IPS-15b (cell line): ENCODE data around the gene CACNA2D4.

ENCODE experiments used
- H3K27me3 ChIP-seq: one replicate; pipeline ENCODE4 v1.6.1; 2013; ENCODE audit warnings: low read length; ENCODE audit not compliant: control insufficient read depth, insufficient read depth
- H3K36me3 ChIP-seq: one replicate; pipeline ENCODE4 v1.6.1; 2013; ENCODE audit warnings: low read length; ENCODE audit not compliant: control insufficient read depth, insufficient read depth
- H3K4me1 ChIP-seq: one replicate; pipeline ENCODE4 v1.6.1; 2013; ENCODE audit warnings: mild to moderate bottlenecking, low read length; ENCODE audit not compliant: control insufficient read depth, insufficient read depth
- H3K4me3 ChIP-seq: one replicate; pipeline ENCODE4 v1.5.1; 2013; ENCODE audit warnings: low read depth, low read length
- H3K9ac ChIP-seq: one replicate; pipeline ENCODE4 v1.6.1; 2013; ENCODE audit warnings: low read depth, mild to moderate bottlenecking, low read length
- H3K9me3 ChIP-seq: one replicate; pipeline ENCODE4 v1.6.1; 2013; ENCODE audit warnings: mild to moderate bottlenecking, low read length; ENCODE audit not compliant: control insufficient read depth, insufficient read depth

Gene CACNA2D4

DNA sequence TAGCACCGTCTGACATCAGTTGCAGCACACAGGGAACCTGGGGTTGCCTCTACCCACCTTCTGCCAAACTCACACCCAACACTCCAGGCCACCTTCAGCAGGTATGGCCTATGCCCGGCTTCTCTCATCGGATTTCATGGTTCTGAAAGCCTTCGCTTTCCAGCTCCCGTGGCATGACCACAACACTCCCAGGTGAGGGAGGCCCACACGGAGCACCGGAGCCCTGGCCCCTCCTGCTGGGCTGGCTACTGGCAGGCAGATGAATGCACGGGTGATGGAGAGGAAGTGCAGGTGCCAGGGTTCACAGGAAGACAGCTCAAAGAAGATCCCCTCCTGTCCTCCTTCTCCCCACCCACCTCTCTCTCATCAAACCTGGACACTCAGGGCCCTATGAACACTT lies 37.2 kb downstream of the CACNA2D4 start:
- Histone ChIP-seq H3K9ac (no peak overlapping the region), H3K9me3 (no peaks in the 10 kb centered on the region), H3K36me3 (peaks cover 3% of the 10 kb centered on the region), H3K27me3 (no peaks in the 10 kb centered on the region), H3K4me1 (no peaks in the 10 kb centered on the region), H3K4me3 (no peak overlapping the region)

DNA sequence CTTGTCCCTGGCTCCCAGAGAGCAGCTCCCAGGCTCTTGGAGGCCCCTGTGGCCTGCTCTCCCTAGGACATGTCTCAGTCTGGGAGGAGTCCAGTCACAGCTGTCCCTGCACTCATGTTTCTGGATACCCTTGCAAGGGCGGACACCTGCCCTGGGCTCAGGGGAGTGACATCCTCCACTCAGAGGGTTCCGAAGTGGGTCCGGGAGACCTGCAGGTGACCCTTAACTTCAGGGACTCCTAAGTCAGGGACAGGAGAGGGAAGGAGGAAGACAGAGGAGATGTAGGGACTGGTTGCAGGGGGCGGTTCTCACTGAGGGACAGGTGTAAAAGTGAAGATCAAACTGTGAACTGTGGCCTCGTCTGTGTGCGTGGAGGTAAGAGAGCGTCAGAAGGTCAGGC lies 37.6 kb downstream of the CACNA2D4 start:
- Histone ChIP-seq H3K4me1 (no peaks in the 10 kb centered on the region), H3K9ac (no peak overlapping the region), H3K36me3 (peaks cover 3% of the 10 kb centered on the region), H3K27me3 (no peaks in the 10 kb centered on the region), H3K4me3 (no peak overlapping the region), H3K9me3 (no peaks in the 10 kb centered on the region)

GRCh38 chr12:1880153-1880845 lies 38.2 kb downstream of the CACNA2D4 start:
- Histone ChIP-seq H3K4me1 (no peaks in the 10 kb centered on the region), H3K27me3 (no peaks in the 10 kb centered on the region), H3K36me3 (peaks cover 3% of the 10 kb centered on the region), H3K4me3 (no peak overlapping the region), H3K9ac (no peak overlapping the region), H3K9me3 (no peaks in the 10 kb centered on the region)

DNA sequence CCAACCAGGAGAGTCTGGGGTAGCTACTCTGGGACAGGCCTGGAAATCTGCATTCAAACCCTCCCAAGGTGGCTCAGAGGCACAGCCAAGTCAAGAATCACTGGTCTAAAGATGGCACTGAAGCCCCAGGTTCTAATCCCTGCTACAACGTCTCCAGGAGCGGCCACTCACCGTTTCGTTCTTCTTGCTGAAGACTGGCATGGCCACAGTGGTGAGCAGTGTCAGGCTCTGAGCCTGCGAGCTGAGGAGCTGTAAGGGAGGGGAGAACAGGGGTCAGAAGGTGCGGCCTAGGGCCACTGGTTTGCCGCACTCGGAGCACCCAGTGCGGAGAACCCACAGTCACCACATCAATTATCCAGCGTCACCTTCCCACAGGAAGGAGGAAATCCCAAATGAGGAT lies 38.8 kb downstream of the CACNA2D4 start:
- H3K9me3 ChIP-seq: no peaks in the 10 kb centered on the region
- peaks cover 3% of the 10 kb centered on the region for H3K36me3 ChIP-seq
- no peak overlapping the region for H3K9ac ChIP-seq
- no peak overlapping the region for H3K4me3 ChIP-seq
- no peaks in the 10 kb centered on the region for H3K27me3 ChIP-seq
- no peaks in the 10 kb centered on the region for H3K4me1 ChIP-seq

- H3K9ac ChIP-seq: no peak overlapping the region
- H3K27me3 ChIP-seq: no peaks in the 10 kb centered on the region
- H3K4me3 ChIP-seq: no peak overlapping the region
- no peaks in the 10 kb centered on the region for H3K9me3 ChIP-seq
- no peaks in the 10 kb centered on the region for H3K4me1 ChIP-seq
- H3K36me3 ChIP-seq: peaks cover 3% of the 10 kb centered on the region
Measured at GRCh38 chr12:1878695-1879094, 39.8 kb downstream of the CACNA2D4 start.

DNA sequence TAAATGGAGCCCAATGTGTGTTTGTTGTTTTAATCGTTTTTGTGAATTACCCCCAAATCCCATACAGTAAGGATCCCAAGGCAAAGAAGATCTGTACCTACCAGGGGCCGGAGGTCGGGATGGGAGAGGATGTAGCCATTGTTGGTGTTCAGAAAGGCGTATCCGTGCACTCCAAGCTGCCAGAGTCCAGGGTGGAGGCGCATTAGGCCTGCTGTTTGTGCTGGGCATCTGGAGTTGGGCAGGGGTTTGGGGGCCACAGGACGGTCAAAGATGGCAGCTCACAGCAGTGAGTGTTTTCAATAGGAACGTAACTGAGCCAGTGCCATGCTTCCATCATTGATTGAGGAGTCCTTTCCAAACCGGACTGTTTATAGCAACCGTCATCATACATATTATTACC lies 40.2 kb downstream of the CACNA2D4 start:
- Histone ChIP-seq H3K36me3 (peaks cover 3% of the 10 kb centered on the region), H3K4me1 (no peaks in the 10 kb centered on the region), H3K4me3 (no peak overlapping the region), H3K27me3 (no peaks in the 10 kb centered on the region), H3K9ac (no peak overlapping the region), H3K9me3 (no peaks in the 10 kb centered on the region)

DNA sequence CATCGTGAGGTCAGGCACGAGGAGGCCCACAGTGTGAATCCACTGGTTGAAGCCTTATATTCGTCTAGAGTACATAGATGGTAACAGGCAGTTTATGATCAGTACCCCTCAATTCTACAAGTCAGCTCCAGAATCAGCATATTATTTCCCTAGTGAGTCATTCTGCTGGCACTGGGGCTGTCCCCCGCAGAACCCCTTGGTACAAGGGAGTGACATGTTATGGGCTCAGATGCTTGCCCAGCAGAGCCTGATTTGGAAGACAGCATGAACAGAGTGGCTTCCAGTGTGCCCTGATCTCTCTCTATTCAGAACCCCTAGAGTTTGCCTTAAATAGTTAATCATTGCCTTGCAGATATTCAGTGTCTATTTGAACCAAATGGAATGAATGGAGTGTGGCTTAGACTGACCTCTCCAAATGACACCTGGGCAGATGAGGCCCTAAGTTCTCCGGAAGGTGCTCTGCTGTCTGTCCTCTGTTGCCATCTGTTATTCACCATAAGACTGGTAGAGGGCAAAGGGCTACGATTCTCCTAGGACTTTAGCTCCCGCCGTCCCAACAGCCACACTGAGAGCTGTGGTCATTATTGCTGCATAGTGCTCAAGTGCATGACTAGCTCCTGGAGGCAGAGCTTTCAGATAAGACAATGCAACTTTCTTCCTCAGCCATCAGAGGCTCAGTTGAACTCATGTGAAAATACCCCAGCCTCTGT lies 41.1 kb downstream of the CACNA2D4 start:
- no peaks in the 10 kb centered on the region for H3K27me3 ChIP-seq
- no peaks in the 10 kb centered on the region for H3K9me3 ChIP-seq
- peaks cover 3% of the 10 kb centered on the region for H3K36me3 ChIP-seq
- no peak overlapping the region for H3K4me3 ChIP-seq
- no peaks in the 10 kb centered on the region for H3K4me1 ChIP-seq
- no peak overlapping the region for H3K9ac ChIP-seq

DNA sequence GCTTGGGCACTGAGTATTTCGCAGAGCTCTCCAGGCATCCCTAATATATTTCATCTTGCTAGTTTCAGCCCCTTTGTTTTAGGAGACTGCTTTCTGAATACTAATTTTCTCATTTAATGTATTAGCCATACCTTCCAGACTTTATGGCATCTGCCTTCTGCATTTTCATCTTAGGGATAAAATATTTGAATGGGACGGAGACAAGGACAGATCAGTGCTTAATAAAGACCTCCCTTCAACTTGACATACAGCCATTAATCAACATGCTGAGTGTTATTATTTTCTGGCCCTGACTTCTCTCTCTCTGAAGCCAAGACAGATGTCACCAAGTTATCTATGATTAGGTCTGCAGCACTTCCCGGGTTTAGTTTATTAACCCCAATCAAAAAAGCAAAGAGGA lies 42.4 kb downstream of the CACNA2D4 start:
- H3K27me3 ChIP-seq: no peaks in the 10 kb centered on the region
- H3K9ac ChIP-seq: no peak overlapping the region
- no peaks in the 10 kb centered on the region for H3K9me3 ChIP-seq
- no peaks in the 10 kb centered on the region for H3K4me1 ChIP-seq
- no peak overlapping the region for H3K4me3 ChIP-seq
- peaks cover 3% of the 10 kb centered on the region for H3K36me3 ChIP-seq

- no peak overlapping the region for H3K9ac ChIP-seq
- H3K27me3 ChIP-seq: no peaks in the 10 kb centered on the region
- H3K4me3 ChIP-seq: no peak overlapping the region
- peaks cover 3% of the 10 kb centered on the region for H3K36me3 ChIP-seq
- no peaks in the 10 kb centered on the region for H3K4me1 ChIP-seq
- H3K9me3 ChIP-seq: no peaks in the 10 kb centered on the region
Measured at GRCh38 chr12:1875608-1876007, 42.8 kb downstream of the CACNA2D4 start.

GRCh38 chr12:1873531-1874510 lies 44.6 kb downstream of the CACNA2D4 start:
- H3K4me1 ChIP-seq: no peaks in the 10 kb centered on the region
- H3K9ac ChIP-seq: no peak overlapping the region
- H3K36me3 ChIP-seq: no peaks in the 10 kb centered on the region
- H3K4me3 ChIP-seq: no peak overlapping the region
- H3K9me3 ChIP-seq: no peaks in the 10 kb centered on the region
- H3K27me3 ChIP-seq: no peaks in the 10 kb centered on the region

- no peak overlapping the region for H3K4me3 ChIP-seq
- H3K9ac ChIP-seq: no peak overlapping the region
- H3K9me3 ChIP-seq: no peaks in the 10 kb centered on the region
- no peaks in the 10 kb centered on the region for H3K36me3 ChIP-seq
- H3K27me3 ChIP-seq: no peaks in the 10 kb centered on the region
- no peaks in the 10 kb centered on the region for H3K4me1 ChIP-seq
Measured at GRCh38 chr12:1872448-1872847, 46.0 kb downstream of the CACNA2D4 start.
